Psoas muscle (tissue), 8 donors: ENCODE data around the gene KIAA1217. TPM values are rescaled to one million over a fixed set of nuclear protein-coding genes. Genes with fewer than 3 reads are reported as not detected.

Experiments used
- ATAC-seq, 4 donors: fragments of 200-7000 bp; cut with Tn5 transposase; one replicate each; pipeline ENCODE4 v1.9.1; 2020; ENCODE audit warnings: moderate library complexity in 3 of 4, mild to moderate bottlenecking in 2 of 4
- DNase-seq, 2 donors: peaks; one replicate each; pipeline ENCODE4 v3.0.0-alpha.2; 2020
- H3K27ac ChIP-seq: fragments of 200-600 bp; one replicate; pipeline ENCODE4 v1.8.0; 2022
- H3K27me3 ChIP-seq, 3 donors: fragments of 200-600 bp in 1 of 3; one replicate each; pipeline versions ENCODE4 v1.6.1 to v1.8.0; 2013 to 2022; ENCODE audit warnings: low read length in 2 of 3, mild to moderate bottlenecking in 2 of 3, moderate library complexity in 1 of 3; ENCODE audit not compliant: insufficient read depth in 3 of 3
- H3K36me3 ChIP-seq, 2 donors: fragments of 200-600 bp in 1 of 2; one replicate each; pipeline versions ENCODE4 v1.6.1 to v1.8.0; 2013 to 2022; ENCODE audit warnings: low read depth in 1 of 2, mild to moderate bottlenecking in 1 of 2, moderate library complexity in 1 of 2; ENCODE audit not compliant: insufficient read depth in 1 of 2
- H3K4me1 ChIP-seq: fragments of 200-600 bp; one replicate; pipeline ENCODE4 v1.8.0; 2022
- H3K4me3 ChIP-seq: fragments of 200-600 bp; one replicate; pipeline ENCODE4 v1.8.0; 2022; ENCODE audit warnings: mild to moderate bottlenecking
- H3K9me3 ChIP-seq: fragments of 200-600 bp; one replicate; pipeline ENCODE4 v1.8.0; 2022
- CTCF ChIP-seq: fragments of 200-600 bp; IDR thresholded peaks from one replicate; pipeline ENCODE4 v1.8.0; 2022; ENCODE audit warnings: antibody characterized with exemption
- WGBS, 3 donors: extraction: QIAGEN DNeasy Blood & Tissue Kit; methylation state at CpG; one replicate each; pipeline versions ENCODE4 v1.1.6 to v1.1.7; 2013; 5-methylcytosine and 5-hydroxymethylcytosine counted together
- intact Hi-C, 2 donors: fragments of 100-400 bp; cut with DNase I; formaldehyde crosslinking; loops; one replicate each; pipeline versions ENCODE4 v1.11.0 to v1.14.2; 2022
- polyA plus RNA-seq, 3 donors: library from polyadenylated mRNA; stranded (reverse); fragments of 200-250 nt; gene quantifications; one replicate each; pipeline ENCODE4 v1.2.3, GENCODE V29; 2013
- total RNA-seq, 4 donors: library from RNA; stranded (reverse); fragmentation: NEBNext Ultra II Directional in 2 of 4; extraction: Animal tissue kit (Norgen Biotek cat#: 25700) in 2 of 4; gene quantifications; one replicate each; pipeline versions ENCODE4 v1.2.1 to v1.2.4, GENCODE V29; 2021 to 2023
- donor health status: healthy with polysubstance abuse.
- donor health status: DM: no; HTN: no; CAD: no; lungs with moderate emphysema.
- donor health status: Bipolar disorder and iron deficiency.
- donor health status: healthy.
- donor health status: DM: yes; HTN: yes; CAD: no.
- donor health status: DM: no; HTN: no; CAD: no.
- donor health status: DM: no; HTN: no; CAD: no.
- donor health status: DM: yes; HTN: yes; CAD: no.

The KIAA1217 gene
- total and polyA plus RNA-seq, 7 donors = 8.9 to 169 (median 65.9) TPM

DNA sequence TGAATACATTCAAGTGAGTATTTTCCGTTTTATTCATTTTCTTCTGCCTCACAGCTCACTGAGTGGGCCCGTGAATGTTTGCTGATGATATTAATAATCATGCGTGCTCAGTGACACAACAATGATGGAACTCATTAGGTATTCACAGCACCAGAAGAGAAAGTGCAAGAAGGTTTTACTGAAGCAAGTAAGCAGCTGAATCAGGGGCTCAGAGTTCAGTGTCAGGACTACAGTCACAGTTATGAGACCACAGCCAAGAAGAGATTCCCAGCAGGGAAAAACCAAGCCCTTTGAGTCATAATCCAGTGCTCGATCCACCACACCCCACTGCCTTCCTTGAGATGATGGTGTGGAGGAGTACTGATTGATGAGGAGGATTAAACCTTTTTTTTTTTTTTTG, 247.4 kb downstream of the KIAA1217 start:
- Histone ChIP-seq H3K36me3 (no peaks in the 10 kb centered on the region), H3K9me3 (no peaks in the 10 kb centered on the region), H3K4me3 (no peak overlapping the region), H3K27ac (peak overlapping the region; percentile 65), H3K4me1 (peaks cover 68% of the 10 kb centered on the region), H3K27me3 (no peaks in the 10 kb centered on the region)
- TF ChIP-seq CTCF = no peak
- ATAC-seq (peak; percentile 31 to 79 (median 61)), DNase-seq (no peak)
- intact Hi-C loops = no loop called here
- 51 to 77% (median 60%) methylated on average over 4 of the region's 4 CpGs for WGBS, 3 donors

DNA sequence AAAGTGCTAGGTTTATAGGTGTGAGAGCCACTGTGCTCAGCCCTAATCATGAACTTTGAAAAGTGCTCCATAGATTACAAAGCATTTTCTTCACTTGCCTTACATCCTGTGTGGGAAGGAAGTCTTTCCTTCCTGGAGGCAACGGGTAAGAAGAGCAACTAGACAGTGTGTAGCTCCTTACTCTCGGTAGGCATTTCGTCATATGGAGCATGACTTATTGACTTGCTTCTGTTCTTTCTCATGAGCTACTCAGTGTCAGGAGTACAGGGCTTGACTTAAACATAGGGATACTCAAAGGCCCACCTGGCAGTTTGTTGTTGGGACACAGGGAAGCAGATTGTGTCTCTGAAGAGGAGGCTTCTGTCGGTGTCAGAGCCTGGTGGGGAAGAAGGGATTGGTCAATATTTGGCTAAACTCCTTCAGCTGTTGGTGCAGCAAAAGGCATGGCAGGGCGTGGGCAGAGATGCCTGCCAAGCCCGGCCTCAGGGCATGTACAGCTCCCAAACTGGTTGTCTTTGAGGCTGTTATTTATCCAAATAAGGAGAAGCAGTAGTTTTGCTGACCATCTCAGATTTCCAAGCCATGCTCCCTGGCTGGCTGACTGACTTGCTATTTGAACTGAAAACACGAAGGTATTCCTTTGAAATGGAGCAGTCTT, 248.9 kb downstream of the KIAA1217 start:
- DNase-seq = no peak
- H3K4me1 ChIP-seq = peaks cover 69% of the 10 kb centered on the region
- no peaks in the 10 kb centered on the region for H3K27me3 ChIP-seq
- WGBS, 3 donors = 45 to 68% (median 49%) methylated on average over 7 of the region's 7 CpGs
- no peaks in the 10 kb centered on the region for H3K36me3 ChIP-seq
- H3K9me3 ChIP-seq = no peaks in the 10 kb centered on the region
- TF ChIP-seq CTCF = no peak
- no peak overlapping the region for H3K4me3 ChIP-seq
- H3K27ac ChIP-seq = peak overlapping the region; percentile 65
- ATAC-seq = peak; percentile 67 to 75 (median 68)
- intact Hi-C loops = no loop called here

DNA sequence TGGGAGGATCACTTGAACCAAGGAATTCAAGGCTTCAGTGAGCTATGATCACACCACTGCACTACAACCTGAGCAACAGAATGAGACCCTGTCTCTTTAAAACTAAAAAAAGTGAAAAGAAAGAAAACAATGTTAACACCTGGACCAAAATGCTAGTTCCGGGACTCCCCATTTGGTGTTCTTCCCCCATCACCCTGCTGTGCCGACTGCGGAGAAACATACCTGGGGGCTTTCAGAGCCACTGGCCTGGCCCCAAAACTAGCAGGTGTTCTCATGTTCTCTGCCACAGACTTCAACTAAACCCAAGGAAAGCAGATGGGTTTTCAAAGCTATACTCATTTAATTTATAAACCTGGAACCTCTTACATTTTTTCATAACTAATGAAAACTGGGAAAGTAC, 250.9 kb downstream of the KIAA1217 start:
- H3K27me3 ChIP-seq = no peaks in the 10 kb centered on the region
- no peaks in the 10 kb centered on the region for H3K36me3 ChIP-seq
- DNase-seq (no peak), ATAC-seq (no peak)
- WGBS, 3 donors = 62 to 67% (median 64%) methylated on average over 3 of the region's 3 CpGs
- no peaks in the 10 kb centered on the region for H3K9me3 ChIP-seq
- no peak for TF ChIP-seq CTCF
- no peak overlapping the region for H3K4me3 ChIP-seq
- H3K27ac ChIP-seq = peak overlapping the region; percentile 34
- intact Hi-C loops = no loop called here
- peaks cover 71% of the 10 kb centered on the region for H3K4me1 ChIP-seq

GRCh38 chr10:24462291-24462813, 253.4 kb downstream of the KIAA1217 start:
- ATAC-seq (no peak), DNase-seq (no peak)
- no peaks in the 10 kb centered on the region for H3K9me3 ChIP-seq
- 71 to 80% (median 71%) methylated on average over 7 of the region's 7 CpGs for WGBS, 3 donors
- H3K4me1 ChIP-seq = peaks cover 70% of the 10 kb centered on the region
- H3K27ac ChIP-seq = peak overlapping the region; percentile 90
- H3K36me3 ChIP-seq = no peaks in the 10 kb centered on the region
- no peak overlapping the region for H3K4me3 ChIP-seq
- no peak for TF ChIP-seq CTCF
- no peaks in the 10 kb centered on the region for H3K27me3 ChIP-seq
- intact Hi-C loops = no loop called here
